HG02678 (cell line): ENCODE data around the gene SNRPA.
"Not testable (repeated sequence)": the region's sequence is repeated elsewhere in the genome, so short reads cannot be mapped to it uniquely, and the experiment has no call there.

Source experiments
- ATAC-seq: cut with Tn5 transposase; IDR thresholded peaks from one replicate; pipeline ENCODE4 v1.9.1; 2021; ENCODE audit warnings: mild to moderate bottlenecking, moderate library complexity; ENCODE audit not compliant: unreplicated experiment

The SNRPA gene

GRCh38 chr19:40812571-40812970 lies 61.6 kb downstream of the SNRPA start:
- not testable (repeated sequence) for ATAC-seq

- no peak for ATAC-seq
Measured at GRCh38 chr19:40813182-40813581, 62.2 kb downstream of the SNRPA start.
